ENCODE data around the gene GPR17. TPM values are rescaled to one million over a fixed set of nuclear protein-coding genes. Genes with fewer than 3 reads are reported as not detected.
A peak's percentile ranks its signal among the peaks of the same experiment; 100 is the strongest.

The GPR17 gene
- total RNA-seq, 4 donors from 2014 or later: 1.1 to 1.6 (median 1.2) TPM

GRCh38 chr2:127657232-127657595 is 11.3 kb downstream of the GPR17 start:
- Histone ChIP-seq H3K27ac (peak overlapping the region in 2 of 4 donors; percentile 92), H3K4me1 (peaks cover 0 to 78% (median 41%) of the 10 kb centered on the region in 4 donors), H3K4me3 (no peak overlapping the region), H3K27me3 (no peaks in the 10 kb centered on the region), H3K36me3 (peaks cover 0 to 27% (median 0%) of the 10 kb centered on the region in 3 donors), H3K9me3 (no peaks in the 10 kb centered on the region)
- TF ChIP-seq EP300 (IDR thresholded peaks at IDR 0.05) (no peak), POLR2A (IDR thresholded peaks at IDR 0.05) (no peak), CTCF (IDR thresholded peaks at IDR 0.05) (no peak)
- no peak for DNase-seq (ENCODE audit: low spot score in 2 of 2)
- WGBS, 2 donors: 91 to 93% methylated on average over 10 to 12 of the region's 17 CpGs

GRCh38 chr2:127658146-127658545 is 12.2 kb downstream of the GPR17 start:
- H3K4me1 ChIP-seq: peaks cover 0 to 78% (median 37%) of the 10 kb centered on the region in 4 donors
- H3K27ac ChIP-seq: peak overlapping the region in 3 of 4 donors; percentile 79 to 92 (median 92)
- WGBS, 2 donors: 83 to 88% methylated on average over 6 of the region's 6 CpGs
- H3K4me3 ChIP-seq: no peak overlapping the region
- TF ChIP-seq CTCF (IDR thresholded peaks at IDR 0.05): no peak
- TF ChIP-seq EP300 (IDR thresholded peaks at IDR 0.05): no peak
- no peak for TF ChIP-seq POLR2A (IDR thresholded peaks at IDR 0.05)
- no peaks in the 10 kb centered on the region for H3K27me3 ChIP-seq
- H3K9me3 ChIP-seq: no peaks in the 10 kb centered on the region
- H3K36me3 ChIP-seq: peaks cover 0 to 27% (median 0%) of the 10 kb centered on the region in 3 donors
- DNase-seq (ENCODE audit: low spot score in 2 of 2): no peak

- H3K4me3 ChIP-seq: no peak overlapping the region
- TF ChIP-seq EP300 (IDR thresholded peaks at IDR 0.05) (no peak), POLR2A (IDR thresholded peaks at IDR 0.05) (no peak), CTCF (IDR thresholded peaks at IDR 0.05) (no peak)
- peaks cover 0 to 81% (median 40%) of the 10 kb centered on the region in 4 donors for H3K4me1 ChIP-seq
- no peak for DNase-seq (ENCODE audit: low spot score in 2 of 2)
- no peaks in the 10 kb centered on the region for H3K9me3 ChIP-seq
- whole genome bisulfite sequencing, 2 donors: 81 to 85% methylated on average over 12 to 20 of the region's 20 CpGs
- peaks cover 0 to 27% (median 0%) of the 10 kb centered on the region in 3 donors for H3K36me3 ChIP-seq
- H3K27me3 ChIP-seq: no peaks in the 10 kb centered on the region
- H3K27ac ChIP-seq: peak overlapping the region; percentile 60 to 92 (median 86)
Measured at GRCh38 chr2:127658641-127659407, 12.9 kb downstream of the GPR17 start.

GRCh38 chr2:127659408-127660290 is 13.7 kb downstream of the GPR17 start:
- Histone ChIP-seq H3K9me3 (no peaks in the 10 kb centered on the region), H3K4me1 (peaks cover 0 to 88% (median 44%) of the 10 kb centered on the region in 4 donors), H3K27ac (peak overlapping the region; percentile 60 to 92 (median 86)), H3K4me3 (no peak overlapping the region), H3K36me3 (peaks cover 0 to 19% (median 0%) of the 10 kb centered on the region in 3 donors), H3K27me3 (no peaks in the 10 kb centered on the region)
- DNase-seq (ENCODE audit: low spot score in 2 of 2): no peak
- no peak for TF ChIP-seq POLR2A (IDR thresholded peaks at IDR 0.05)
- TF ChIP-seq CTCF (IDR thresholded peaks at IDR 0.05): no peak
- TF ChIP-seq EP300 (IDR thresholded peaks at IDR 0.05): peak in 1 of 2 donors; percentile 50
- WGBS, 2 donors: 71% methylated on average over 12 to 14 of the region's 14 CpGs

- DNase-seq (ENCODE audit: low spot score in 2 of 2): no peak
- Histone ChIP-seq H3K27ac (peak overlapping the region; percentile 55 to 92 (median 86)), H3K4me1 (peaks cover 0 to 94% (median 49%) of the 10 kb centered on the region in 4 donors), H3K4me3 (no peak overlapping the region), H3K9me3 (no peaks in the 10 kb centered on the region), H3K27me3 (no peaks in the 10 kb centered on the region), H3K36me3 (peaks cover 0 to 16% (median 0%) of the 10 kb centered on the region in 3 donors)
- 87 to 94% methylated on average over 10 of the region's 10 CpGs for WGBS, 2 donors
- TF ChIP-seq EP300 (IDR thresholded peaks at IDR 0.05) (no peak), CTCF (IDR thresholded peaks at IDR 0.05) (no peak), POLR2A (IDR thresholded peaks at IDR 0.05) (no peak)
Measured at GRCh38 chr2:127660291-127660578, 14.3 kb downstream of the GPR17 start.
